Panc1 (cell line): Measurements from ENCODE around the gene TMEM63B. TPM values are rescaled to one million over a fixed set of nuclear protein-coding genes. Genes with fewer than 3 reads are reported as not detected.

Experiments
- ATAC-seq: fragments of 200-7000 bp; cut with Tn5 transposase; 2 replicates; pipeline ENCODE4 v1.9.1; 2020; ENCODE audit warnings: mild to moderate bottlenecking, moderate library complexity
- BruUV-seq: library from RNA; stranded (reverse); fragments of 400-500 nt; replicated peaks from 2 replicates; lab custom pipeline; 2021; lab: Mats Ljungman, UMichigan
- CTCF ChIA-PET: fragments of 300-600 bp; sonication (Branson Sonifier 250); formaldehyde crosslinking; loops from one replicate; lab custom pipeline; 2022; ENCODE audit warnings: antibody characterized with exemption; lab: Charles Lee
- POLR2A ChIA-PET: fragments of 300-600 bp; sonication (Branson Sonifier 250); formaldehyde crosslinking; loops from one replicate; lab custom pipeline; 2022; ENCODE audit warnings: antibody characterized with exemption; lab: Charles Lee
- DNase-seq: peaks from one replicate; pipeline ENCODE4 v3.0.0-alpha.2; 2010; ENCODE audit warnings: low read depth, low spot score
- H3K27ac ChIP-seq: 2 replicates; pipeline ENCODE4 v1.5.1; 2011; ENCODE audit warnings: mild to moderate bottlenecking, low read length, inconsistent platforms
- H3K27me3 ChIP-seq: fragments of 200-500 bp; sonication (Bioruptor generic); 2 replicates; pipeline ENCODE4 v1.6.0; 2014; ENCODE audit warnings: low read length, inconsistent platforms; ENCODE audit not compliant: control insufficient read depth, insufficient read depth
- H3K36me3 ChIP-seq: fragments of 200-500 bp; sonication (Bioruptor generic); 2 replicates; pipeline ENCODE4 v1.5.1; 2014; ENCODE audit warnings: inconsistent platforms, mild to moderate bottlenecking, low read length, moderate library complexity; ENCODE audit not compliant: control insufficient read depth, insufficient read depth
- H3K4me1 ChIP-seq: 2 replicates; pipeline ENCODE4 v1.5.1; 2011; ENCODE audit warnings: inconsistent platforms, mild to moderate bottlenecking, low read length, moderate library complexity; ENCODE audit not compliant: control insufficient read depth, insufficient read depth
- H3K4me3 ChIP-seq, 2 experiments: 2 replicates each; pipeline ENCODE4 v1.5.1; 2011 to 2012; ENCODE audit warnings: low read depth in 2 of 2, low read length in 2 of 2, mild to moderate bottlenecking in 2 of 2, inconsistent platforms in 1 of 2, moderate library complexity in 1 of 2
- H3K9me3 ChIP-seq: fragments of 200-500 bp; sonication (Bioruptor generic); 2 replicates; pipeline ENCODE4 v1.5.1; 2014; ENCODE audit warnings: low read depth, mild to moderate bottlenecking, inconsistent platforms, low read length, moderate library complexity; ENCODE audit not compliant: control insufficient read depth, insufficient read depth
- CTCF ChIP-seq: fragments of 450-650 bp; IDR thresholded peaks from 2 replicates; pipeline ENCODE4 v1.5.1; 2017; ENCODE audit warnings: mild to moderate bottlenecking
- POLR2AphosphoS5 ChIP-seq: IDR thresholded peaks from 2 replicates; pipeline ENCODE4 v1.6.1; 2012; ENCODE audit warnings: mild to moderate bottlenecking, low read depth, low read length, moderate library complexity
- REST ChIP-seq, 2 experiments: IDR thresholded peaks; 2 replicates each; pipeline ENCODE4 v1.6.1; 2011 to 2012; ENCODE audit warnings: low read depth in 2 of 2, control low read depth in 1 of 2, low read length in 1 of 2, mild to moderate bottlenecking in 1 of 2, moderate library complexity in 1 of 2; ENCODE audit not compliant: insufficient read depth in 1 of 2
- SIN3A ChIP-seq: IDR thresholded peaks from 2 replicates; pipeline ENCODE4 v1.6.1; 2012; ENCODE audit warnings: low read depth, mild to moderate bottlenecking, low read length, moderate library complexity, borderline replicate concordance; ENCODE audit not compliant: insufficient read depth
- TCF7L2 ChIP-seq: IDR thresholded peaks from 2 replicates; pipeline ENCODE4 v1.6.1; 2011; ENCODE audit warnings: mild to moderate bottlenecking, low read depth, low read length, inconsistent platforms
- in situ Hi-C: cut with HindIII; loops from 2 replicates; pipeline ENCODE4 v1.10.0; 2016; ENCODE audit warnings: low sequenced_read_pairs, low pct_unique_long_range_greater_than_20kb
- intact Hi-C: fragments of 100-400 bp; cut with micrococcal nuclease; formaldehyde crosslinking; loops from one replicate; pipeline ENCODE4 v1.10.0; 2022; ENCODE audit not compliant: unreplicated experiment
- total RNA-seq: library from RNA; stranded (reverse); gene quantifications from one replicate; pipeline ENCODE4 v1.2.1, GENCODE V29; 2021; ENCODE audit not compliant: unreplicated experiment

Gene TMEM63B
- total RNA-seq, 1 experiment from 2014 or later: 54.1 TPM

- Histone ChIP-seq H3K4me3 (no peak overlapping the region), H3K36me3 (no peaks in the 10 kb centered on the region), H3K9me3 (no peaks in the 10 kb centered on the region), H3K27me3 (no peaks in the 10 kb centered on the region), H3K27ac (peak overlapping the region; percentile 68; the same call in 1 of the 2 replicates), H3K4me1 (peaks cover 30% of the 10 kb centered on the region)
- ATAC-seq (no peak), DNase-seq (no peak)
- CTCF ChIA-PET: no interaction called here
- TF ChIP-seq SIN3A: no peak
- no TSS peak for BruUV-seq
- in situ Hi-C loops (no loop called here), intact Hi-C loops (no loop called here)
- POLR2A ChIA-PET: interaction anchor here (0.6 kb wide), 2 partner anchors 22 to 35 kb away, joined by 3 to 5 read pairs; no protein-coding TSS in a partner anchor
These were observed 75.1 kb downstream of the TMEM63B start for GRCh38 chr6:44202332-44202971.

- ATAC-seq (no peak; the same call in 1 of the 2 replicates), DNase-seq (no peak)
- Histone ChIP-seq H3K27me3 (no peaks in the 10 kb centered on the region), H3K4me3 (no peak overlapping the region), H3K36me3 (no peaks in the 10 kb centered on the region), H3K4me1 (peaks cover 30% of the 10 kb centered on the region), H3K27ac (peak overlapping the region; percentile 68), H3K9me3 (no peaks in the 10 kb centered on the region)
- TF ChIP-seq POLR2AphosphoS5: no peak
- no peak for TF ChIP-seq REST (IDR thresholded peaks at IDR 0.05; ENCODE audit: insufficient read depth in 1 of 2, low read depth in 2 of 2, low read length in 1 of 2)
- no peak for TF ChIP-seq SIN3A
- TF ChIP-seq TCF7L2: no peak
- no peak for TF ChIP-seq CTCF
- in situ Hi-C loops (no loop called here), intact Hi-C loops (no loop called here)
- ChIA-PET POLR2A (interaction anchor here (0.6 kb wide), 2 partner anchors 23 to 34 kb away, joined by 3 to 5 read pairs; no protein-coding TSS in a partner anchor), CTCF (no interaction called here)
- BruUV-seq: no TSS peak
These were observed 75.8 kb downstream of the TMEM63B start for GRCh38 chr6:44202972-44203750.
